ENCODE data around the gene SLC13A4. TPM values are rescaled to one million over a fixed set of nuclear protein-coding genes. Genes with fewer than 3 reads are reported as not detected.

Gene SLC13A4
- total RNA-seq, 1 experiment from 2014 or later, result not detected

DNA sequence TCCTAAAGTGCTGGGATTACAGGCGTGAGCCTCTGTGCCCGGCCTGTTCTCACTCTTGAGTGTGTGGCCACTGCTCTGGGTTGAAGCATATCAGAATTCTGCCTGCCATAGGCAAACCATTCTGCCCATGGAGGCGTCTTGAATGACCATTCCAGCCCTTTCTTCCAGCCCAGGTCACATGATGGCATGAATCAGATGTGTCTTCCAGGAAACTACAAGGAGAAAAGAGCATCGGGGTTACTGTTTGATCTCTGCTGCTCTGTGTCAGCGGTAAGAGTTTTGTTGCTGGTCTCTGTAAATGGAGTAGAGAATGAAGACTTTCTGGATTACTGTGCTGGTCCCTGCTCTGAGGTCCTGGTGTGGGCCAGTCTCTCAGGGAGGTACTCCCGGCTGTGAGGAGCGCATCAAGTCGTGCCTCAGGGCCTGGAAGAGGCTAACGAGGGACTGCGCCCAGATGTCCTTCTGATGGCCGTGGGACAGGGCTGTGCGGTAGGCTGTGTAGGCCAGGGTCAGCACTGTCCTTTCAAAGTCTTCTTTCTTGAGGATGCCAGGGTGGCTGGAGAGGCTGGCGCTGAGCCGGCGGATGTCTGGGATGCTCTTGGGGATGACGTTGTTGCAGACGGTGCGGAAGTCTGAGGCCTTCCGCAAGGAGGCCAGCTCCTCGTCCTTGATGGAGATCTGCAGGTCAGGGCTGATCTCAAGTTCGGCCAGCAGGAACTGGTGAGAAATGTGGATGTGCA lies 5.8 kb upstream of the SLC13A4 start:
- intact Hi-C loops (cut with micrococcal nuclease; ENCODE audit: unreplicated experiment) (no loop called here), in situ Hi-C loops (cut with HindIII; ENCODE audit: low pct_unique_long_range_greater_than_20kb, low sequenced_read_pairs) (no loop called here)
- no peaks in the 10 kb centered on the region for H3K9me3 ChIP-seq (ENCODE audit: control insufficient read depth, insufficient read depth, low read depth, low read length)
- peaks cover 2% of the 10 kb centered on the region; the same call in 1 of the 2 replicates for H3K27me3 ChIP-seq (ENCODE audit: control insufficient read depth, insufficient read depth, low read length)
- no peaks in the 10 kb centered on the region for H3K36me3 ChIP-seq (ENCODE audit: control insufficient read depth, insufficient read depth, low read length)
- ChIA-PET CTCF (no interaction called here), POLR2A (no interaction called here)
- ATAC-seq (0 out of 2 replicates have a peak, but pooled peaks have one; percentile 26), DNase-seq (ENCODE audit: low read depth, low spot score) (no peak)
- H3K27ac ChIP-seq (ENCODE audit: low read length), result no peak overlapping the region
- no TSS peak for BruUV-seq (replicated peaks)
- H3K4me3 ChIP-seq (ENCODE audit: low read depth in 2 of 2, low read length in 2 of 2), result no peak overlapping the region
- no peak for TF ChIP-seq POLR2AphosphoS5 (IDR thresholded peaks at IDR 0.05; ENCODE audit: low read depth, low read length)
- TF ChIP-seq CTCF (IDR thresholded peaks at IDR 0.05), result no peak
- no peak for TF ChIP-seq SIN3A (IDR thresholded peaks at IDR 0.05; ENCODE audit: borderline replicate concordance, insufficient read depth, low read depth, low read length)
- TF ChIP-seq, protein P1, sequence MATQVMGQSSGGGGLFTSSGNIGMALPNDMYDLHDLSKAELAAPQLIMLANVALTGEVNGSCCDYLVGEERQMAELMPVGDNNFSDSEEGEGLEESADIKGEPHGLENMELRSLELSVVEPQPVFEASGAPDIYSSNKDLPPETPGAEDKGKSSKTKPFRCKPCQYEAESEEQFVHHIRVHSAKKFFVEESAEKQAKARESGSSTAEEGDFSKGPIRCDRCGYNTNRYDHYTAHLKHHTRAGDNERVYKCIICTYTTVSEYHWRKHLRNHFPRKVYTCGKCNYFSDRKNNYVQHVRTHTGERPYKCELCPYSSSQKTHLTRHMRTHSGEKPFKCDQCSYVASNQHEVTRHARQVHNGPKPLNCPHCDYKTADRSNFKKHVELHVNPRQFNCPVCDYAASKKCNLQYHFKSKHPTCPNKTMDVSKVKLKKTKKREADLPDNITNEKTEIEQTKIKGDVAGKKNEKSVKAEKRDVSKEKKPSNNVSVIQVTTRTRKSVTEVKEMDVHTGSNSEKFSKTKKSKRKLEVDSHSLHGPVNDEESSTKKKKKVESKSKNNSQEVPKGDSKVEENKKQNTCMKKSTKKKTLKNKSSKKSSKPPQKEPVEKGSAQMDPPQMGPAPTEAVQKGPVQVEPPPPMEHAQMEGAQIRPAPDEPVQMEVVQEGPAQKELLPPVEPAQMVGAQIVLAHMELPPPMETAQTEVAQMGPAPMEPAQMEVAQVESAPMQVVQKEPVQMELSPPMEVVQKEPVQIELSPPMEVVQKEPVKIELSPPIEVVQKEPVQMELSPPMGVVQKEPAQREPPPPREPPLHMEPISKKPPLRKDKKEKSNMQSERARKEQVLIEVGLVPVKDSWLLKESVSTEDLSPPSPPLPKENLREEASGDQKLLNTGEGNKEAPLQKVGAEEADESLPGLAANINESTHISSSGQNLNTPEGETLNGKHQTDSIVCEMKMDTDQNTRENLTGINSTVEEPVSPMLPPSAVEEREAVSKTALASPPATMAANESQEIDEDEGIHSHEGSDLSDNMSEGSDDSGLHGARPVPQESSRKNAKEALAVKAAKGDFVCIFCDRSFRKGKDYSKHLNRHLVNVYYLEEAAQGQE (IDR thresholded peaks at IDR 0.05; ENCODE audit: insufficient read depth in 1 of 2, low read depth in 2 of 2, low read length in 1 of 2), result no peak
- no peak for TF ChIP-seq TCF7L2 (IDR thresholded peaks at IDR 0.05; ENCODE audit: low read depth, low read length)
- no peaks in the 10 kb centered on the region for H3K4me1 ChIP-seq (ENCODE audit: control insufficient read depth, insufficient read depth, low read length)

- no peak overlapping the region for H3K27ac ChIP-seq (ENCODE audit: low read length)
- H3K4me3 ChIP-seq (ENCODE audit: low read depth in 2 of 2, low read length in 2 of 2), result no peak overlapping the region
- CTCF ChIA-PET, result no interaction called here
- H3K4me1 ChIP-seq (ENCODE audit: control insufficient read depth, insufficient read depth, low read length), result no peaks in the 10 kb centered on the region
- H3K27me3 ChIP-seq (ENCODE audit: control insufficient read depth, insufficient read depth, low read length), result peaks cover 2% of the 10 kb centered on the region; the same call in 1 of the 2 replicates
- in situ Hi-C loops (cut with HindIII; ENCODE audit: low pct_unique_long_range_greater_than_20kb, low sequenced_read_pairs) (no loop called here), intact Hi-C loops (cut with micrococcal nuclease; ENCODE audit: unreplicated experiment) (no loop called here)
- H3K36me3 ChIP-seq (ENCODE audit: control insufficient read depth, insufficient read depth, low read length), result no peaks in the 10 kb centered on the region
- TF ChIP-seq CTCF (IDR thresholded peaks at IDR 0.05) (no peak), TCF7L2 (IDR thresholded peaks at IDR 0.05; ENCODE audit: low read depth, low read length) (no peak), SIN3A (IDR thresholded peaks at IDR 0.05; ENCODE audit: borderline replicate concordance, insufficient read depth, low read depth, low read length) (no peak), POLR2AphosphoS5 (IDR thresholded peaks at IDR 0.05; ENCODE audit: low read depth, low read length) (no peak)
- TF ChIP-seq, protein P1 (IDR thresholded peaks at IDR 0.05; ENCODE audit: insufficient read depth in 1 of 2, low read depth in 2 of 2, low read length in 1 of 2), result no peak
- ATAC-seq (no peak), DNase-seq (ENCODE audit: low read depth, low spot score) (no peak)
- POLR2A ChIA-PET, result no interaction called here
- BruUV-seq (replicated peaks), result no TSS peak
- H3K9me3 ChIP-seq (ENCODE audit: control insufficient read depth, insufficient read depth, low read depth, low read length), result no peaks in the 10 kb centered on the region
Observed at GRCh38 chr7:135731131-135731530, 3.1 kb upstream of the SLC13A4 start.
